ENCODE measurements around the gene HOATZ.

DNA sequence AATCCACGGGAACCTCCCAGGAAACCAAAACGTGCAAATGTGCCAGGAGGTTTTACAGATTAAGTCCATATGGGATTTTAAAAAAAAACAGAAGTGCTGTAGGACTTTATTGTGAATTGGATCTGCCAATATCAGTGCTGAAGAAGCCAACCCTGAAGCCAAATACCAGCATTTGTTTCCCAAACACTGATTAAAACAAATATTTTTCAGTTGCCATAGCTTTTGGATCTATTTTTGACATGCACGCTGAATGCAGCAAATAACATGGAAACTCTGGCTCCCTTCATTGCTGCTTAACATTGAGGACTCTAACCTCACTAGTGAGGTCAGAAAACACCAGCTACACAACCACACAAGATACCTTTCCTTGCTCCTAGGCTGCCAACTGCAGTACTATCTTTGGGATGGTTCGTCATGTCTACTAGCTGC lies 59.3 kb downstream of the HOATZ start:
- TF ChIP-seq CTCF (IDR thresholded peaks at IDR 0.05; ENCODE audit: low read length): no peak
- TF ChIP-seq EZH2 (IDR thresholded peaks at IDR 0.05; ENCODE audit: borderline replicate concordance, low read length): no peak
